Mesenteric fat pad (tissue), 1 donor: ENCODE data around the gene COL18A1. TPM values are rescaled to one million over a fixed set of nuclear protein-coding genes. Genes with fewer than 3 reads are reported as not detected.
"Not testable (repeated sequence)": the region's sequence is repeated elsewhere in the genome, so short reads cannot be mapped to it uniquely, and the experiment has no call there.

Experiments
- DNase-seq: peaks from one replicate; pipeline ENCODE4 v3.0.0-alpha.2; 2020; ENCODE audit warnings: low spot score
- total RNA-seq: library from RNA; stranded (reverse); fragmentation: NEBNext Ultra II Directional; extraction: Animal tissue kit (Norgen Biotek cat#: 25700); gene quantifications from one replicate; pipeline ENCODE4 v1.2.1, GENCODE V29; 2021
- donor health status: DM: yes; HTN: yes; CAD: no.

Gene COL18A1
- total RNA-seq, 1 donor from 2014 or later: 79.8 TPM

DNA sequence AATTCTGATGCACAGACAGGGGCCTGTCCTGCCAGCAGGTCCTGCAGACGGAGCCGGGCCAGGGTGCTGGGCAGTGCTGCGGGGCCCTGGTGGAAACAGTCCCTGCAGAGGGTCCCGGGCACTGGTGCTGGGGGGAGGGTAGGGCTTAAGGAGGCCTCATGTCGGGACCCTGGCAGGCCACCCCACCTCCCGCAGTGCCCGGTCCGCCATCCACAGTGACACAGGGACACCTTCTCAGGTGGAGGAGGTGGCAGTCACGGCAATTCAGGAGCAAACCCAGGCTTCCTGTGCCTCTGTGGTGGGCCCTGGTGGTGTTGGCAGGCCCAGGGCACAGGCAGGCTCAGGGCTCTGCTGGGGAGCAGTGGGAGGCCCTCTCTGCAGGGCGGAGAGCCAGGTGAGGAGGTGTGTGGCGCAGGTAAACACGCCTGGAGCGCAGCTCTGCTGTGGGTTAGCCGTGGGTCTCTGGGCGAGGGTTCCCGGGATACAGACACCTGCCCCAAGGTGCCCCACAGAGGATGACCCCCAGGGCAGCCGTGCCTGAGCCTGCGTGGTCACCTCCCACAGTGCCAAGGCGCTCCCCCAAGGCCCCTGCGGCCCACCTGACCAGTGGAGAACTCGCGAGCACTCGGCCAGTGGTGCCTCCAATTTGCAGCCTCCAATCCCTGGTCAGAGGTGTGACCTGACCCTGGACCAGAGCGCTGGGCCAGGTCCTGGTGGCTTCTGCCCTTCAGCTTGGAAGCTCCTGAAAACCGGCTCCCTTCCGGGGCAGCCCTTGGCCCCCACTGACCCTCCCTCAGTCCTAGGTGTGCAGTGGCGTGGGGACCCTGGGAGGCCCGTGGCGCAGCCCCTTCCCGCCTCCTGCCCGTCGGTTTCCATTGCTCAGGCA is 19.2 kb downstream of the COL18A1 start:
- no peak for DNase-seq

DNA sequence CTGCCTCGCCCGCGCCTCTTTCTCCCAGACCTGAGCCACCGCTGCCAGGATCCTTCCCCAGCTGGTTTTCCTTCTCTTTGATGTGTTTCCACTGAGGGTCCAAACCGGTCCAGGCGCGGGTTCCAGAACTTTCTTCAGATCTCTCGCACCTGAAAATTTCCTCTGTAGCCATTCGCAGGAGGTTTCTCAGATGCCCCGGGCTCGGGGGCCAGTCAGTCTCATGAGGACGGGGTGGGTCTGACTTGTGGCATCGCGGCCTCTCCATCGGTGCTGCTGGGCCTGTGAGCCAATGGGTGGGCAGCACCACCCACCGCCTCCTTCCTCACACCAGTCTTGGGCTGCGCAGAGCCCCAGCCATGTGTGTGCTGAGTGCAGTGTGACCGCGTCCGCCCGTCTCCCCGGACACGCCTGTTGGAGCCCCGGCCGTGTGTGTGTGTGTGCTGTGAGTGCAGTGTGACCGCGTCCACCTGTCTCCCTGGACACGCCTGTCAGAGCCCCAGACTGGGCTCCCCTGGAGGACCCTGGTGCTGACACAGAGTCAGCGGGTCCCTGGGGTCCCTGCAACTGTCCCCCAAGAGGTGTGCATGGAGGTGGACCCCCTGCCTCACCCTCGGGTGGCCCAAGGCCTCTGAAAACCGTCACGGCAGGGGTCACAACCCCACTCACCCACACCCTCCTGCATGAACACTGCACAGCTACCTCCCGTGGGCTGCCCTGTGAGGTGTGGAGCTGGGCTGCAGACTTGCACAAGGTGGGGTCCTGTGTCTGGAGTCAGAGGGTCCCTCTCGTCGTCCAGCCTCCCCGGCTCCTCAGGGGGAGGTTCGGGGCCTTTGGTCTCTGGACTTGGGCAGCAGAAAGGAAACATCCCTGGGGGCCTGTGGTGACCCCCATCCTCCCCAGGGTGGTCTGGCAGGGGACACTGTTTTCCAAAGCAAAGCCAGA is 20.2 kb downstream of the COL18A1 start:
- DNase-seq: no peak

GRCh38 chr21:45427331-45428271 is 22.6 kb downstream of the COL18A1 start:
- no peak for DNase-seq

GRCh38 chr21:45428534-45428933 is 23.6 kb downstream of the COL18A1 start:
- DNase-seq: no peak

- DNase-seq: no peak
Observed at GRCh38 chr21:45429221-45430175, 24.5 kb downstream of the COL18A1 start.

GRCh38 chr21:45430521-45431501 is 25.8 kb downstream of the COL18A1 start:
- no peak for DNase-seq

GRCh38 chr21:45431781-45432572 is 27.0 kb downstream of the COL18A1 start:
- no peak for DNase-seq

DNA sequence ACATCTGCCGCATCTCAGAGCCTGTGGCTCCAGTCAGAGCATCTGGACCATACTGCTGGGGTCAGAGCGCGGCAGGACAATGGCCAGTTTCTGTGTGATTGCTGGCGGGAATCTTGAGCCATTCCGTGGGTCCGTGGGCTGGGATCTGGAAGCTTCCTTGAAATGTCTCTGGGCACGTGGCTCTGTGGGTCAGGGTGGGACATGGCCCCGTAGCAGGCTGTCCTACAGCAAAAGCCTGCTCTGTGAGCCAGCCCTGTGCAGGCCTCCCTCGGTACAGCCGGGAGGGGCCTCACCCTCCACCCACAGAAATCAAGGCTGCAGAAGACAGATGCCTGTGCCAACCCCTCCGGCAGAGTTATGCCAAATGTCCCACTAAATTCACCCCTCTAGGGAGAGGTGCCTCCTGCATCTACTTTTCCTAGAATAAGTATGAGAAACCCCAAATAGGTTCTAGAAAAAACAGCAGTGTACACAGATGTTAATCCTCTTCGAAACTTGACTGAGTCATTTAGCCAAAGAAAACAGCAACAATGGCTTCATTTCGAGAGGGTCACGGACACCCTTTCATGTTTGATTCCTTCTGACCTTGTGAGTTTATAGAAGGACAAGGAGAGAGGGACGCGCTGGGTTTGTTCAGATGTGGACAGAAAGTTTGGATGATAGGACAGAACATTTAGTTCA is 27.8 kb downstream of the COL18A1 start:
- DNase-seq: no peak

GRCh38 chr21:45433301-45433700 is 28.3 kb downstream of the COL18A1 start:
- no peak for DNase-seq

GRCh38 chr21:45433911-45434644 is 29.1 kb downstream of the COL18A1 start:
- DNase-seq: no peak

DNA sequence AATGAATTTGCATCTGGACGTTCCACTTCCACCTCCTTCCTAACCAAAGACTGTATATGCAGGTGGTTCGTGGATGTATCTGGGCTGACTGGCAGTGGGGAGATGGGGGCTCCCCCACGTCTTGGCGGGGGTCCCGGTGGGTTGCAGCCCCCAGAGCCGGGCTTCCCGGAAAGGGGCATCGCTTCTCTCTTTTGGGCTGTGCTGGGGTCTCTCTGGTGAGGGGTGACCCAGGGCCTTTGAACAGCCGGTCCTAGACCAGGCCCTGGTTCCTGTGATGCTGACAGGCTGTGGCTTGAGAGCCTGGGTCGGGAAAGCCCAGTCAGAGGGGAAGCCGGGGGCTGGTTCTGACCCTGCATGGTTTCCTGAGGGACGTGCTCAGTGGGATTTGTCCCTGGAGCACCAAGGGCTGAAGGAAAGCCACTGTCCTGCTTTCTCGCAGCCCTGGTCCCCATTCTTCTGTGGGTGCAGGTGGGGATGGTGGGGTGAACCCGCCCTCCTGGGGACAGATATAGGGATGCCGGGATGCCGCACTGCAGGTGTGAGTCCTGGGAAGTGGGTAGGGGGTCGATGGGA is 29.8 kb downstream of the COL18A1 start:
- DNase-seq: no peak

DNA sequence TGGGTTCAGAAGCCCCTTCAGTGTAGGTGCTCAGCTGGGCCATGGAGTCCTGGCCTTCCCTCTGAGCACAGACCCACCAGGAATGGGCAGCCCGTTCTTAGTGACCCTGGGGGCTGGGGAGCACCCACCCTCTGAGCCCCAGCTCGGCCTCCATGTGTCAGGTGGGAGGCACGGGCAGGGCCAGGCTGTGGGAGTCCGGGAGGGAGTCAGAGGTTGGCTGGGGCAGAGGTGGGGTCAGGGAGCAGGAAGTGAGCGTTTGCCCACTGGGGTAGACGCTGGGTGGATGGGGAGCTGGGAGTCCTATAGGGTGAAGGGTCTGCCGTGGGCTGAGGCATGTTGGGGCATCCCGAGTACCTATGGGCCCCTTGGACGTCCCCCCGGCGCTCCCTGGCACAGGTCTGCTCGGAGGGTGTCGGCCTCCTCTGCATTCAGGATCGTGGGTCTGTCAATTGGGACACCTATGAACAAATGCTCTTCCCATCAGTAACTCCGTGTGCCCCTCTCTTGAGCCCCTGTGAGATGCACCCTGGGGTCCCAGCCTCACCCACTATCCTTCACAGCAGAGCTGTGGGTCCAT is 30.5 kb downstream of the COL18A1 start:
- DNase-seq: no peak

- no peak for DNase-seq
Observed at GRCh38 chr21:45436351-45437065, 31.5 kb downstream of the COL18A1 start.

DNA sequence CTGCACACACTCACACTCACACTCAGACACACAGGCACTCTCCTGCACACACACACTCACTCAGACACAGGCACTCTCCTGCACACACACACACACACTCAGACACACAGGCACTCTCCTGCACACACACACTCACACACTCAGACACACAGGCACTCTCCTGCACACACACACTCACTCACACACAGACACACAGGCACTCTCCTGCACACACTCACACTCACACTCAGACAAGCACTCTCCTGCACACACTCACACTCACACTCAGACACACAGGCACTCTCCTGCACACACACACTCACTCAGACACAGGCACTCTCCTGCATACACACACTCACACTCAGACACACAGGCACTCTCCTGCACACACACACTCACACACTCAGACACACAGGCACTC is 32.9 kb downstream of the COL18A1 start:
- not testable (repeated sequence) for DNase-seq
